Measurements from ENCODE around the gene EMC9. TPM values are rescaled to one million over a fixed set of nuclear protein-coding genes. Genes with fewer than 3 reads are reported as not detected.
"Not testable (repeated sequence)": the region's sequence is repeated elsewhere in the genome, so short reads cannot be mapped to it uniquely, and the experiment has no call there.

The EMC9 gene
- total and polyA plus RNA-seq, 2 donors (not counting 1 experiment from before 2014, with no cell fraction given): 24.7 to 25.9 TPM

- ATAC-seq (ENCODE audit: low read depth): no peak
- peaks cover 33% of the 10 kb centered on the region for H3K79me2 ChIP-seq (ENCODE audit: control insufficient read depth, insufficient read depth, low read length)
- no peak overlapping the region for H2AFZ ChIP-seq (ENCODE audit: insufficient read depth, low read depth, low read length, poor library complexity, severe bottlenecking)
- WGBS (ENCODE audit: insufficient coverage): no CpG with 5 or more reads among the region's 4 CpGs
- H3K36me3 ChIP-seq (replicated peaks in 1 of 2; ENCODE audit: control extremely low read depth in 1 of 2, control insufficient read depth in 1 of 2, extremely low read depth in 1 of 2, insufficient read depth in 2 of 2, low read length in 1 of 2): peaks cover 0 to 24% of the 10 kb centered on the region in 2 experiments
- no peak overlapping the region for H3K4me3 Mint-ChIP-seq
- DNase-seq: no peak
- no peaks in the 10 kb centered on the region for H4K20me1 ChIP-seq (ENCODE audit: control insufficient read depth, insufficient read depth, low read length, poor library complexity, severe bottlenecking)
- peaks cover 9% of the 10 kb centered on the region for H3K4me1 Mint-ChIP-seq
- no peak overlapping the region for H3K4me3 ChIP-seq (ENCODE audit: control extremely low read depth in 1 of 5, extremely low read depth in 1 of 5, insufficient read depth in 1 of 5, low read depth in 2 of 5, low read length in 4 of 5)
- ChIA-PET POLR2A (interaction anchor here (0.7 to 0.8 kb wide), 2 partner anchors 72 to 193 kb away, joined by 3 to 5 read pairs; partner anchors contain the start of genes DHRS1 and NOP9), CTCF (interaction anchor here (0.7 to 11.7 kb wide), 13 partner anchors 10 to 475 kb away, joined by 3 to 292 read pairs (median 7); partner anchors contain the start of genes CARMIL3, IPO4, IRF9 and PCK2)
- H3K27me3 ChIP-seq (replicated peaks in 1 of 4; ENCODE audit: control extremely low read depth in 1 of 4, control insufficient read depth in 3 of 4, insufficient read depth in 4 of 4, low read length in 3 of 4): no peaks in the 10 kb centered on the region
- H3K27me3 Mint-ChIP-seq: no peaks in the 10 kb centered on the region
- H3K4me1 ChIP-seq (ENCODE audit: control insufficient read depth in 2 of 2, insufficient read depth in 2 of 2, low read length in 2 of 2): peaks cover 8 to 10% of the 10 kb centered on the region in 2 donors
- intact Hi-C loops (cut with micrococcal nuclease): loop anchor here (10.0 kb wide), 1 partner anchor 122 kb away; the partner anchor contains the start of gene DHRS4L2
- no peak overlapping the region for H3K27ac Mint-ChIP-seq
- no peak overlapping the region for H3K27ac ChIP-seq (ENCODE audit: low read length in 2 of 2)
- TF ChIP-seq CTCF (IDR thresholded peaks at IDR 0.05): no peak
- no peak for TF ChIP-seq EZH2 (IDR thresholded peaks at IDR 0.05; ENCODE audit: borderline replicate concordance, insufficient read depth, low read depth, low read length, poor library complexity, severe bottlenecking)
- no peak overlapping the region for H3K4me2 ChIP-seq (replicated peaks; ENCODE audit: low read depth, low read length, poor library complexity, severe bottlenecking)
- no peak overlapping the region for H3K9ac ChIP-seq (ENCODE audit: low read length)
- no peaks in the 10 kb centered on the region for H3K9me3 Mint-ChIP-seq (ENCODE audit: insufficient read depth)
- no peaks in the 10 kb centered on the region for H3K9me3 ChIP-seq (ENCODE audit: control extremely low read depth in 1 of 3, control insufficient read depth in 2 of 3, insufficient read depth in 1 of 3, low read length in 2 of 3)
Measured at GRCh38 chr14:24106672-24107271, 34.6 kb downstream of the EMC9 start.

GRCh38 chr14:24105609-24106239 is 35.7 kb downstream of the EMC9 start:
- H4K20me1 ChIP-seq (ENCODE audit: control insufficient read depth, insufficient read depth, low read length, poor library complexity, severe bottlenecking); H3K4me2 ChIP-seq (replicated peaks; ENCODE audit: low read depth, low read length, poor library complexity, severe bottlenecking); H3K27ac ChIP-seq (ENCODE audit: low read length in 2 of 2); DNase-seq; H3K27ac Mint-ChIP-seq; H3K9me3 Mint-ChIP-seq (ENCODE audit: insufficient read depth); H3K4me1 Mint-ChIP-seq; H3K4me3 Mint-ChIP-seq; H3K9me3 ChIP-seq (ENCODE audit: control extremely low read depth in 1 of 3, control insufficient read depth in 2 of 3, insufficient read depth in 1 of 3, low read length in 2 of 3); H3K4me3 ChIP-seq (ENCODE audit: control extremely low read depth in 1 of 5, extremely low read depth in 1 of 5, insufficient read depth in 1 of 5, low read depth in 2 of 5, low read length in 4 of 5); H2AFZ ChIP-seq (ENCODE audit: insufficient read depth, low read depth, low read length, poor library complexity, severe bottlenecking); H3K27me3 Mint-ChIP-seq; ATAC-seq (ENCODE audit: low read depth); H3K9ac ChIP-seq (ENCODE audit: low read length); H3K27me3 ChIP-seq (replicated peaks in 1 of 4; ENCODE audit: control extremely low read depth in 1 of 4, control insufficient read depth in 3 of 4, insufficient read depth in 4 of 4, low read length in 3 of 4): not testable (repeated sequence)
- H3K36me3 ChIP-seq (replicated peaks in 1 of 2; ENCODE audit: control extremely low read depth in 1 of 2, control insufficient read depth in 1 of 2, extremely low read depth in 1 of 2, insufficient read depth in 2 of 2, low read length in 1 of 2): peaks cover 0 to 33% of the 10 kb centered on the region in 2 experiments
- ChIA-PET CTCF (interaction anchor here (1.3 to 11.7 kb wide), 7 partner anchors 8 to 91 kb away, joined by 3 to 292 read pairs (median 63); partner anchors contain the start of genes CARMIL3, DCAF11, IRF9 and NRL), POLR2A (interaction anchor here (0.7 to 1.2 kb wide), 2 partner anchors 9 to 194 kb away, joined by 3 to 4 read pairs; partner anchors contain the start of genes DHRS1 and NOP9)
- H3K4me1 ChIP-seq (ENCODE audit: control insufficient read depth in 2 of 2, insufficient read depth in 2 of 2, low read length in 2 of 2): peaks cover 8 to 10% of the 10 kb centered on the region in 2 donors
- 100% methylated on average over 5 of the region's 8 CpGs for WGBS (ENCODE audit: insufficient coverage)
- H3K79me2 ChIP-seq (ENCODE audit: control insufficient read depth, insufficient read depth, low read length): peaks cover 27% of the 10 kb centered on the region
- intact Hi-C loops (cut with micrococcal nuclease): loop anchor here (10.0 kb wide), 1 partner anchor 121 kb away; the partner anchor contains the start of gene DHRS4L2
